HUES6 (cell line): ENCODE data around the gene NOTCH4.

Source experiments
- H3K27ac ChIP-seq: 2 replicates; pipeline ENCODE4 v1.7.0; 2013; ENCODE audit warnings: low read depth, mild to moderate bottlenecking, low read length, inconsistent platforms
- H3K27me3 ChIP-seq: 2 replicates; pipeline ENCODE4 v1.6.1; 2013; ENCODE audit warnings: low read length; ENCODE audit not compliant: control insufficient read depth, insufficient read depth
- H3K36me3 ChIP-seq: 2 replicates; pipeline ENCODE4 v1.6.1; 2013; ENCODE audit warnings: low read length; ENCODE audit not compliant: control insufficient read depth, insufficient read depth
- H3K4me1 ChIP-seq: 2 replicates; pipeline ENCODE4 v1.6.1; 2013; ENCODE audit warnings: low read length; ENCODE audit not compliant: control insufficient read depth, insufficient read depth
- H3K4me3 ChIP-seq: 2 replicates; pipeline ENCODE4 v1.5.1; 2013; ENCODE audit warnings: low read depth, low read length
- H3K9ac ChIP-seq: one replicate; pipeline ENCODE4 v1.6.1; 2013; ENCODE audit warnings: mild to moderate bottlenecking, low read length
- H3K9me3 ChIP-seq: 2 replicates; pipeline ENCODE4 v1.6.1; 2013; ENCODE audit warnings: low read depth, low read length; ENCODE audit not compliant: control insufficient read depth, insufficient read depth

NOTCH4 gene

DNA sequence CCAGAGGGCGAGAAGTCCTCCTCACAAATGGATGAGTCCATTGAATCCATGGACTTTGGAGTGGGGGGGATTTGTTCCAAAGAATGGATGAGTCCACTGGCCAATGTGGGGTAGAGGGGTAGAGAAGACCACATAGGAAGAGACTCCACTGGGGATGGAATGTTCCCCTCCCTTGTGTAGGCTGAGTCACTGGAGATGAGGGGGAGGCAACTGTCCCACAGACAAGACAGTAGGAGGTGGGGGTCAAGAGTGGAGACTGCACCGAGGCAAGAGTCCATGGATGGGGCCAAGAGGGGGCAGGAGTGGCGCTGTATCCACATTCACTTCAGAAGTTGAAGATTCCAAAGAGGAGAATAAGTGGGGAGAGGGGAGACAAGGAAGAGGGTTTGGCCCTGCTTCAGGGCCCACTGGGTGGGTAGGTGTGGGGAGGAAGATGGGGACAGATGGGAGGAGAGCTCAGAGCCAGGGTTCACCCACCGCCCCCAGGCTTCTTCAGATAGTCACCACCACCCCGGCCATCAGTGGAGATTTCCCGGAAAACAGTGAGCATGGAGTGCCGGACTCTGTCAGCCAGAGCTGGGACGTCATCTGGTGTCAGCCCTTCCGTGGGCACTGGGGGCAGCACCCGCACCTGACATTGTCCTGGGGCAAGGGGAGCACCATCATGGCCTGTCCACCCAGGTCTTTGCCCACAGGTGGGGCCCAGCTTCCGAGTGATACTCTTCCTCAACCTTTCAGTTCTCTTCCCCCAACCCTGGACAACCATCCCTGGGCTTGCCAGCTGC, 54.9 kb downstream of the NOTCH4 start:
- H3K27me3 ChIP-seq: no peaks in the 10 kb centered on the region
- peaks cover 53% of the 10 kb centered on the region for H3K36me3 ChIP-seq
- H3K4me1 ChIP-seq: peaks cover 20% of the 10 kb centered on the region; the same call in 1 of the 2 replicates
- no peak overlapping the region for H3K4me3 ChIP-seq
- no peak overlapping the region for H3K27ac ChIP-seq
- no peaks in the 10 kb centered on the region for H3K9me3 ChIP-seq
- no peak overlapping the region for H3K9ac ChIP-seq

GRCh38 chr6:32168350-32168749, 55.5 kb downstream of the NOTCH4 start:
- no peaks in the 10 kb centered on the region for H3K27me3 ChIP-seq
- H3K9me3 ChIP-seq: no peaks in the 10 kb centered on the region
- no peak overlapping the region for H3K4me3 ChIP-seq
- H3K4me1 ChIP-seq: peaks cover 15% of the 10 kb centered on the region; the same call in 1 of the 2 replicates
- H3K9ac ChIP-seq: no peak overlapping the region
- peaks cover 51% of the 10 kb centered on the region for H3K36me3 ChIP-seq
- H3K27ac ChIP-seq: no peak overlapping the region

DNA sequence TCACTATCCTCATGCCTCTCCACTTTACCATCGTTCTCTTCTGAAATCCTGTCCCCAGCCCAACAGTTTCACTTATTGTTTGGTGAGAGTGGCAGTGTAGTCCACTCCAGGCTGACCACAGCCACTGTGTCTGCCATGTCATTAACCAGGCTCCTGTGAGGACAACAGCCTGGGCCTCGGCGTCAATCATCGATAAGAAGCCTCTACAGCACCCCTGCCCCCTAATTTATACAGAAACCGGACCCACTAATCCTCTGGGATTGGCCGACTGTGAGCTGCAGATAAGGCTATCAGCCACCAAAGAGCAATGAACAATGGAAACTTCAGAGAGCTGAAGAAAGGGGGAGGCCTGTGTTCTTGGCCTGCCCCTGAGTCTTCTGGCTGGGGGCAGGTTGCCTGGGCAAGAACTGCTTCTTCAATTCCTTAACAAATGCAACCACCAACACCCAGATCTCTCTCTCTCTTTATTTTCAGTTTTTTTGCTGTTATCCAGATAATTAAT, 56.1 kb downstream of the NOTCH4 start:
- Histone ChIP-seq H3K4me1 (peaks cover 9% of the 10 kb centered on the region; the same call in 1 of the 2 replicates), H3K27ac (no peak overlapping the region), H3K9ac (no peak overlapping the region), H3K9me3 (no peaks in the 10 kb centered on the region), H3K36me3 (peaks cover 56% of the 10 kb centered on the region), H3K4me3 (no peak overlapping the region), H3K27me3 (no peaks in the 10 kb centered on the region)

GRCh38 chr6:32167154-32167760, 56.6 kb downstream of the NOTCH4 start:
- Histone ChIP-seq H3K27ac (no peak overlapping the region), H3K9ac (peak overlapping the region; percentile 41), H3K4me3 (no peak overlapping the region; the same call in 1 of the 2 replicates), H3K9me3 (no peaks in the 10 kb centered on the region), H3K4me1 (peaks cover 9% of the 10 kb centered on the region; the same call in 1 of the 2 replicates), H3K27me3 (no peaks in the 10 kb centered on the region), H3K36me3 (peaks cover 61% of the 10 kb centered on the region)

DNA sequence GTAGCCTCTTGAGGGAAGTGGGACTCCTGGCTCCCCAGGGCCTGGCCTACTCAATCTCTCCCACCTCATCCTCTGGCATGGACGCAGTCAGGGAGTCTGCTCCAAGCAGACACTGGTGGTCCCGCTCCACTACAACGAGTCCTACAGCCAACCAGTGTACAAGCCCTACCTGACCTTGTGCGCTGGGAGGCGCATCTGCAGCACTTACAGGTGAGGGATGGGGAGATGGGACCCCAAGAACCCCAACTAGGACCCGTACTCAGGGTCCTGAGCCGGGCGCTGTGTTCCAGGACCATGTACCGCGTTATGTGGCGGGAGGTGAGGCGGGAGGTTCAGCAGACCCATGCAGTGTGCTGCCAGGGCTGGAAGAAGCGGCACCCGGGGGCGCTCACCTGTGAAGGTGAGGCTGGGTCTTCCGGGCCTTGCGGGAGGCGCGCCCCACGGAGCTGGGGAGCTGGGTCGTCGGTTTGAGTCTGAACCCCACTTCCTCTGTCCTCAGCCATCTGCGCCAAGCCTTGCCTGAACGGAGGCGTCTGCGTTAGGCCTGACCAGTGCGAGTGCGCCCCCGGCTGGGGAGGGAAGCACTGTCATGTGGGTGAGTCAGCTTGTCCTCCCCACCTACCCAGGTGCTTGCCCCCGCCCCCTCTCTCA, 57.3 kb downstream of the NOTCH4 start:
- peaks cover 64% of the 10 kb centered on the region for H3K36me3 ChIP-seq
- no peak overlapping the region for H3K27ac ChIP-seq
- no peaks in the 10 kb centered on the region for H3K27me3 ChIP-seq
- H3K4me3 ChIP-seq: no peak overlapping the region; the same call in 1 of the 2 replicates
- no peaks in the 10 kb centered on the region for H3K9me3 ChIP-seq
- peak overlapping the region; percentile 41 for H3K9ac ChIP-seq
- peaks cover 9% of the 10 kb centered on the region; the same call in 1 of the 2 replicates for H3K4me1 ChIP-seq

GRCh38 chr6:32164295-32164694, 59.6 kb downstream of the NOTCH4 start, which contains the start of gene EGFL8:
Gene EGFL8, plus strand, starts transcription at chr6:32164595. Its CDS starts 1,571 bp downstream, at chr6:32166166.
- Histone ChIP-seq H3K36me3 (peaks cover 42% of the 10 kb centered on the region), H3K4me1 (peaks cover 9% of the 10 kb centered on the region; the same call in 1 of the 2 replicates), H3K9ac (no peak within 1 kb of the TSS), H3K9me3 (no peaks in the 10 kb centered on the region), H3K27me3 (no peaks in the 10 kb centered on the region), H3K4me3 (no peak within 1 kb of the TSS), H3K27ac (no peak within 1 kb of the TSS)

DNA sequence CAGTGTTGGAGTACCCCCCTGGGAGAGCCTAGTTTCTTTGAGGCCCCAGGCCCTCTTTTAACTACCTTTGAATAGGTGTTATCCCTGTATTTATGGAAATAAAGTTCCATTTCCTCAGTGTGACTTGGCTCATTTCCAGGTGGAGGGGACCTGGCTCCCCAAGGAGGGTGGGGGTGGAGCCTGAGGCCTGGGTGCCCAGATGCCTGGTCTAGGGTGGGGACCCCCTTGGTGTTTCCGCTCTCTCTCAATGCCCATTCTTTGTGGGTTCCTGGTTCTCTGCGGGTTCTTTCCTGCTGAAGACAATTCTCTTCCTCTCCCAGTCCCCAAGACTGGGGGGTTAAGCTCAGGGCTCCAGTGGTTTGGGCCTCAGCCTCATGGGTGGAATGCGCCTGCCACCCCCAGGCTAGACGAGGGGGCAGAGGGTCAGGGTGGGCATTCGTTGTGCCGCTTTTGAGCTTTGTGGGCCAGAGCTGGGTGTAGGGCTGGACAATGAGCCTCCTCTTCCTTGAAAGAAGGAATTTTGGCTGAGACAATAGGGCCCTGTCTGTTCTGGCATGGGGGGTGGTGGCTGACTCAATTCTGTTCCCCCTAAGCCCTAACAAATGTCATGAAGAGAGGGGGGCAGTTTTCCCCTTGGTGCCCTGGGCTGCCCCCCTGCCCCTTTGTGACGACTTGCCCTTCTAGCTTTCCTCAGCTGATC, 60.2 kb downstream of the NOTCH4 start:
- Histone ChIP-seq H3K9me3 (no peaks in the 10 kb centered on the region), H3K9ac (no peak overlapping the region), H3K27me3 (no peaks in the 10 kb centered on the region), H3K4me3 (no peak overlapping the region), H3K27ac (no peak overlapping the region), H3K36me3 (peaks cover 37% of the 10 kb centered on the region), H3K4me1 (peaks cover 9% of the 10 kb centered on the region; the same call in 1 of the 2 replicates)

DNA sequence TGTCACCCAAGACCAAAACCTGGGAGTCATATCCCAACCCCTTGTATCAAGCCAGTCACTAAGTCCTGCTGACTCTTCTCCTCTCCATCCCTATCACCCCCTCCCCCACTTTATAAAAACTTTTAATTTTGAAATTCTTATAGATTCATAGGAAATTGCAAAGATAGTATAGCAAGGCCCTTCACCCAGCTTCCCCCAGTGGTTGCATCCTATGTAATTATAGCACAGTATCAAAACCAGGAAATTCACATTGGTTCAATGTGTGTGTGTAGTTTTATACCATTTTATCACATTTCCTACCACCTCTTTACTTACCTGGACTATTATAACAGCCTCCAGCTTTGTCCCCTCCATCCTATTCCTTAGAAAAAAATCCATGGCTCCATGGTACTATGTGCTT, 65.8 kb downstream of the NOTCH4 start:
- Histone ChIP-seq H3K27me3 (no peaks in the 10 kb centered on the region; the same call in 1 of the 2 replicates), H3K4me3 (no peak overlapping the region), H3K36me3 (peaks cover 35% of the 10 kb centered on the region), H3K9me3 (no peaks in the 10 kb centered on the region), H3K9ac (no peak overlapping the region), H3K4me1 (peaks cover 6% of the 10 kb centered on the region; the same call in 1 of the 2 replicates), H3K27ac (no peak overlapping the region)

DNA sequence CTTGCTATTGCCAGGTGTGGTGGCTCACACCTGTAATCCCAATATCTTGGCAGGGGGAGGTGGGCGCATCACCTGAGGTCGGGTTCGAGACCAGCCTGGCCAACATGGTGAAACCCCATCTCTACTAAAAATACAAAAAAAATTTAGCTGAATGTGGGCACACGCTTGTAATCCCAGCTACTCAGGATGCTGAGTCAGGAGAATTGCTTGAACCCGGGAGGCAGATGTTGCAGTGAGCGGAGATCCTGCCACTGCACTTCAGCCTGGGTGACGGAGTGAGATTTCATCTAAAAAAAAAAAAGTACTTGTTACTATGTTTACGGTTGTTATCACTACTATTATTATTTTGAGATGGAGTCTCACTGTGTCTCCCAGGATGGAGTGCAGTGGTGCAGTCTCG, 67.0 kb downstream of the NOTCH4 start:
- no peak overlapping the region for H3K4me3 ChIP-seq
- no peaks in the 10 kb centered on the region for H3K9me3 ChIP-seq
- H3K9ac ChIP-seq: no peak overlapping the region
- peaks cover 9% of the 10 kb centered on the region for H3K27me3 ChIP-seq
- peaks cover 26% of the 10 kb centered on the region for H3K36me3 ChIP-seq
- H3K4me1 ChIP-seq: peaks cover 14% of the 10 kb centered on the region
- no peak overlapping the region for H3K27ac ChIP-seq

- Histone ChIP-seq H3K4me1 (peaks cover 28% of the 10 kb centered on the region), H3K36me3 (peaks cover 25% of the 10 kb centered on the region), H3K9me3 (no peaks in the 10 kb centered on the region), H3K27me3 (peaks cover 28% of the 10 kb centered on the region), H3K9ac (peak overlapping the region; percentile 91), H3K27ac (peak overlapping the region; percentile 26; the same call in 1 of the 2 replicates), H3K4me3 (peak overlapping the region; percentile 86)
Observed at GRCh38 chr6:32154514-32155161, 69.2 kb downstream of the NOTCH4 start.
